HG03159 (cell line): ENCODE results near the gene DLGAP3.

ENCODE experiments used
- ATAC-seq: cut with Tn5 transposase; IDR thresholded peaks from one replicate; pipeline ENCODE4 v1.9.1; 2021; ENCODE audit warnings: mild to moderate bottlenecking, moderate library complexity; ENCODE audit not compliant: unreplicated experiment

DLGAP3 gene

GRCh38 chr1:34869760-34870159, 59.7 kb downstream of the DLGAP3 start:
- ATAC-seq: no peak

DNA sequence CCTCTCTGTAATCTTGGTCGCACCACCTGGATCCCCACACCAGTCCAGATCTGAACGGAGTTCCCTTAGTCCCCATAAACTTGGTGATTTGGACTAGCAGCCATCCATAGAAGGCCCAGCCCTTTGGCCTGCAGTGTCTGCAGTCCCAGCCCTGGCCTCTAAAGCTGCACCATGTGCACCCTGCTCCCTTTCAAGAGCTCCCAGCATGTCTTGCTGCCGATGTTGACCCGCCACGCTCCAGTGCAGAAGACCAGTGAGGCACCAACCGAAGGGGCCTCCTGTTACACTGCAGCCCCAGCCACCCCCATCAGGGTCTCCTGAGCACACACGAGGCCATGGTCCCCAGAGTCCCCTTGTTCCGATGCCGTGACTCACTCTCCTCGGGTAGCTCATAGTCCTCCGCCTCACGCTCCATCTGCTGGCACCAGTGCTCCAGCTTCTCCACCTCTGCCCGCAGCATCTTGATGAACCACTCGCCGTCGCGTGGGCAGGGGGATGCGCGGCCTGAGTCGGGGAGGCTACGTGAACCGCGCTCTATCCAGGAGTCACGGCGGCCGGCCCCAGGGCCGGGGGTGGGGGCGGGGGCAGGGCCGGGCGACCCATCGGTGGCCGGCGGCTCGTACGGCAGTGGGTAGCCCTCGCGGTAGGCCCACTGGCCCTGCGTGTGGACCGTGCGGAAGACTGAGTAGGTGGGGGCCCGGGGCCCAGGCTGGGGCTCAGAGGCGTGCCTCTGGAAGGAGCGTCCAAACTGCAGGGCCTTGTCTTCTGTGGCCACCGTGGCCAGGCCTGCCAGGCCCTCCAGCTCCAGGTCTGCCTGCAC, 61.0 kb downstream of the DLGAP3 start:
- no peak for ATAC-seq

- ATAC-seq: no peak
Measured at GRCh38 chr1:34867415-34867814, 62.0 kb downstream of the DLGAP3 start.

GRCh38 chr1:34866762-34867109, 62.7 kb downstream of the DLGAP3 start:
- ATAC-seq: no peak

DNA sequence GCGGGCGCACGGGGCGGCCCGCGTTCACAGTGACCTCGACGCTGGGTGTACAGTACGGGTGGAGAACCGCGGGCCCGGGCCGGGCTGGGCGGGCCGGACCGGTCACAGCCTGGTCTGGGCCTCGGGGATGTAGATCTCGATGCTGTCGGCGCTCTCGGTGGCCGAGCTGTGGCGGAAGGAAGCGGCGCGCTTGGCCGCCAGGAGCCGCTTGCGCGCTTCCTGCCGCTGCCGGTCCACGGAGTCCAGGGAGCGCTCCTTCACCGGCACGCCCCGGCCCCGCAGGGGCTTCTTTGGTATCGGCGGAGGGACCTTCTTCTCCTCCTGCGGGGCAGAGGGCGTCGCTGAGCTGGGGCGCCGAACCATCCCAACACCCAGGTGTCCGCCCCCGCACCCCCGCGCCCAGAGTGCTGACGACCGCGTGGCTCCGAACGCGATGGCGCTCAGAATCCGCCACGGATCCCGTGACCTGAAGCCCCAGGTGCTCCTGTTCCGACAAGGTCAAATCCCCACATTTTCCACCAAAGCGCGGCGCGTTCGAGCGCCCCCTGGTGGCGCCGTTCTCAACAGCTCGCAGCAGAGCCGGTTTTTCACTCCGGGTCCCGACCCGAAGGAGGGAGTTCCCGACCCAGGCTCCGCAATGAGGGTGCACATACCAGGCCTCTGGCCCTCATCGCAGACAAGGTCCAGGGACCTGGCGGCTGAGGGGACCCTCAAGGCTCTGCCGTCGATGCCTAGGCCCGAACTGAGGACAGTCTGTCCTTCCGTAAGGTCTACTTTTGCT, 63.3 kb downstream of the DLGAP3 start:
- ATAC-seq: peak; percentile 62

- ATAC-seq: no peak
Measured at GRCh38 chr1:34865573-34865972, 63.9 kb downstream of the DLGAP3 start.

GRCh38 chr1:34864759-34865158, 64.7 kb downstream of the DLGAP3 start:
- no peak for ATAC-seq

DNA sequence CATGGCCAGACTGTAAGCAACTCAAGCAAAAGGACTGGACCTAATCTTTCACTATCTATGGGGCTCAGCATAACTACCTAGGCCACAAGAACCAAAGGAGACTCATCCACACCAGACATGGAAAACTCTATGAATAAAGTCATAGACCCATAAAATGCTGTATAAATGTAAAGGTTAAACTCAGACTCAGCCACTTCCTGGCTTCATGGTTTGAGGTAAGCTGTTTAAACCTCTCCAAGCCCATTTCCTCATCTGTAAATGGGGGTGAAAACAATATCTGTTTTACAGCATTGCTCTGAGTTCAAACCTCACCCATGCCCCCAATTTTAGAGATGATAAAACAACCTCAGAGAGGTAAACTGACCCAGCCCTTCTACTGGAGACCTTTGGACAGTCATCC, 65.9 kb downstream of the DLGAP3 start:
- no peak for ATAC-seq

GRCh38 chr1:34859446-34860200, 69.8 kb downstream of the DLGAP3 start, which contains the start of gene SMIM12:
SMIM12 (minus strand) TSS chr1:34859749; CDS start chr1:34855977, 3,772 bp downstream.
- ATAC-seq: peak; percentile 91

- peak; percentile 21 for ATAC-seq
Measured at GRCh38 chr1:34858901-34859445, 70.5 kb downstream of the DLGAP3 start.

DNA sequence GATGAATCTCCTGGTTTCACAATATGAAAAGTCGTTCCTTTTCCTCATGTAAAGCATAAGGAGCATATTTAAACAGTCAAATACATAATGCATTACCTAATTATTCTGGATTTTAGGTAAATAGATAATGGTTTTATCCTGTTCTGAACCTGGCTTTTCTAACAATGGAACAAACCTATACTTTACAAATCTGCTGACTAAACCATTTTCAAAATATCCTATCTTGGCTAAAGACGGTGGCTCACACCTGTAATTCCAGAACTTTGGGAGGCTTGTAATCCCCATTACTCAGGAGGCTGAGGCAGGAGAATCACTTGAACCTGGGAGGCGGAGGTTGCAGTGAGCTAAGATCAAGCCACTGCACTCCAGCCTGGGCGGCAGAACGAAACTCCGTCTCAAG, 72.8 kb downstream of the DLGAP3 start:
- ATAC-seq: no peak

DNA sequence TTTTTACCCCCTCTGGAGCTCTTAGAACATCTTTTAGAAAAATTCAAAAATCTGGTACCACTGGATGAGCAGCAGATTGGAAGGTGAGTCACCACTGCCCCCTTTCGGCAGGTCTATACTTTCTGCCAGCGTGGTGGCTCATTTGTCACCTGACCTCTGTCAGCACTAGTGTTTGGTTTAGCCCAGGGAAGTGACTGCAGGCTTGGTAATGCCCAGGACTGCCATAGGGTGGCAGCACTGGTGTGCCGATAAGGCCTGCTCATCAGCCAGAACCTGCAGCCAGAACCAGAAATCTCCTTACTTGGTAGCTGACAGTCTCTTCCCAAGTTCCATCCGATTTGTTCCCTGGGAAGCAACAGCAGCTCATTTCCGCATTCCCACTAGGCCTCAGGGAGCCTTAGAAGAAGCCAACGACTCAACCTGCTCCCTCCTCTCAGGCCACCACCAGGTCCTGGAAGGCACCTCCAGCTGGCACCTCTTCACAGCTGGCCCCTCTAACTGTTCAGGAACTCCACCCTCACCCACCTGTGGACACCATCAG, 76.7 kb downstream of the DLGAP3 start:
- ATAC-seq: peak; percentile 95

DNA sequence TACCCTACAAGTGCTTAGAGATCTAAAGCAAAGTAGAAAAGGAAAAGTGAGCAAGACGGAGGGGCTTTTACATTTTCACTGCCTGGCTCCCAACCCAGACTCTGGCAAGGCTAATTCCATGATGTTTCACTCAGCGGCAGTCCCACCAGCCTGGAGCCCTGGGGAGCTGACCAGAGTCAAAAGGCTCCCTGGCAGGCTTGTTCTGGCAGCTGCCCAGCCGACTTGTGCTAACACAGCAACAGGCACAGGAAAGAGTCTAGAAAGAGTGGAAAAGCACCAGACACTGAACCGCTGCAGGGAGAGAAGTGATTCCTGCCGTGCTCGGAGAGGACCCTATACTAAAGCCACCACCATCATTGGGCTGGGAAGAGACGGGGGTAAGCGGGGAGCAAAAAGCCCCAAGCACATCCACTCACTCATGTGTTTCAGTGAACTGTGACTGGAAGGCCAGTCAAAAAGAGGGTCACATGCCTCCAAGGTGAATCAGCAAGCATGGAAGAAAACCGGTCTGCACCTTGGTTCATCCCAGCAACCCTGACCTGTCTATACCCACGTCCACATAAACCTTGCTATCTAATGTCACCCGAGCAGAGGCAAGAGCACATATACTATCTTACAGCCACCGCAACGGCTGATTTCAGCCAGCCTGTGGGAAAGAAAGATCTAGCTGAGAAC, 77.9 kb downstream of the DLGAP3 start:
- ATAC-seq: no peak

DNA sequence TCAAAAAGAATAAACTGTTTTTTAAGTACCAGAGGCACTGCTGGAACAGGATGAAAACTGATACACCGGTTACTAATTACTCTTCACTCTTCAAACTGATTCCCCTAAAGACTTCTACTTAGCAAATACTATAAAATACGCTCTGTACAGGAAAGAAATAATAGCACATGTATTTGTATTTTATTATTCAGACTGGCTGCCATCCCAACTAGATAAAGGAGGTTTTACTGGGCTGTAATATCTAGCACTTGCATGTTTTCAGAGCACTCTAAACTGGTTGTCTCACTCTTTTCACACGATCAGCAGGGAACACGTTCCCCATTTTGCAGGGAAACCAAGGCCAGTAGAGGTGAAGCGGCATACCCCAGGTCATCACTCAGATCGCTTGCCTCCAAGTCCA, 79.1 kb downstream of the DLGAP3 start:
- no peak for ATAC-seq

GRCh38 chr1:34847094-34847493, 82.4 kb downstream of the DLGAP3 start:
- ATAC-seq: no peak

DNA sequence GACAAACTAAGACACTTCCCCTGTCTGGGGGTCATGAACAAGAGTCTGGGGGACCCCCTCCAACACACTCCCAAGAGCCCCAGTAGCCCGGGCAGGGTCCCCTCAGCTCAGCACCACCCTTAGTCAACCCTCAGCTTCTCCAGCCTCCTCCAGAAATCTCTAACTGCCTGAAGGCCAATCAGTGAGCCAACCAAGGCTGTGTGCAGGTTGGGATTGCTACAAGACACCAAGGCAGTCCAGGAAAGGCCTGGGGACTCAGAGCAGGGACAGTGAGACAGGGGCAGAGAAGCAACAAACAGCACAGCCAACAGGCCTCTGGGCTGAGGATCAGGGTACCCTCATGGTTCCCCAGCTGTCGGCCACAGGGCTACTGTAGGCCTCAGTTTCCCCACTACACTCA, 83.2 kb downstream of the DLGAP3 start:
- no peak for ATAC-seq

GRCh38 chr1:34845131-34845901, 84.1 kb downstream of the DLGAP3 start:
- no peak for ATAC-seq

- ATAC-seq: no peak
Measured at GRCh38 chr1:34844252-34844634, 85.2 kb downstream of the DLGAP3 start.

GRCh38 chr1:34843392-34844251, 85.8 kb downstream of the DLGAP3 start:
- no peak for ATAC-seq
